Endothelial cell of umbilical vein (primary cell): ENCODE measurements around the gene PPP2R2D. TPM values are rescaled to one million over a fixed set of nuclear protein-coding genes. Genes with fewer than 3 reads are reported as not detected.

Source experiments
- BruUV-seq: library from RNA; stranded (reverse); fragments of 400-500 nt; replicated peaks from 2 replicates; lab custom pipeline; 2021; lab: Mats Ljungman, UMichigan
- CTCF ChIA-PET: fragments of 300-600, 350-600 bp; sonication (Branson Sonifier 250); formaldehyde crosslinking; loops from one replicate; lab custom pipeline; 2021; ENCODE audit warnings: antibody characterized with exemption, inconsistent platforms; lab: Charles Lee
- POLR2A ChIA-PET: fragments of 300-600, 350-600 bp; sonication (Branson Sonifier 250); formaldehyde crosslinking; loops from one replicate; lab custom pipeline; 2021; ENCODE audit warnings: antibody characterized with exemption, inconsistent platforms; lab: Charles Lee
- DNase-seq: peaks from one replicate; pipeline ENCODE4 v3.0.0-alpha.2; 2011; ENCODE audit warnings: low read depth, low spot score
- FAIRE-seq: peaks from 2 replicates; lab custom pipeline; 2011; peaks lifted over from hg19 to GRCh38; lab: Jason Lieb, UNC
- H2AFZ ChIP-seq: 2 replicates; pipeline ENCODE4 v1.6.0; 2012; ENCODE audit warnings: low read depth, low read length, control low read depth, inconsistent platforms
- H3K27ac ChIP-seq: 2 replicates; pipeline ENCODE4 v1.5.1; 2011; ENCODE audit warnings: low read depth, mild to moderate bottlenecking, control low read depth, low read length, moderate library complexity; ENCODE audit not compliant: insufficient read depth
- H3K27me3 ChIP-seq, 2 experiments: 2 replicates each; pipeline versions ENCODE4 v1.6.0 to v1.6.1; 2011; ENCODE audit warnings: low read length in 2 of 2, mixed read lengths in 1 of 2; ENCODE audit not compliant: control insufficient read depth in 2 of 2, insufficient read depth in 2 of 2
- H3K36me3 ChIP-seq, 2 experiments: 2 replicates in 1 of 2; 3 replicates in 1 of 2; pipeline ENCODE4 v1.5.1; 2011; ENCODE audit warnings: low read length in 2 of 2, mild to moderate bottlenecking in 1 of 2, moderate library complexity in 1 of 2; ENCODE audit not compliant: control insufficient read depth in 2 of 2, insufficient read depth in 2 of 2; ENCODE audit errors: extremely low read depth in 1 of 2
- H3K4me1 ChIP-seq: 3 replicates; pipeline ENCODE4 v1.5.1; 2011; ENCODE audit warnings: mild to moderate bottlenecking, low read length; ENCODE audit not compliant: control insufficient read depth, insufficient read depth; ENCODE audit errors: extremely low read depth
- H3K4me2 ChIP-seq: 2 replicates; pipeline ENCODE4 v1.6.1; 2011; ENCODE audit warnings: low read length, control low read depth, mixed read lengths; ENCODE audit not compliant: insufficient read depth
- H3K4me3 ChIP-seq, 3 experiments: fragments of 200-600 bp in 1 of 3; sonication (generic), shearing (Covaris generic) in 1 of 3; replicated peaks in 1 of 3; 2 replicates each; pipeline ENCODE4 v1.5.1; 2011 to 2016; ENCODE audit warnings: control low read depth in 3 of 3, low read length in 3 of 3, mild to moderate bottlenecking in 2 of 3, inconsistent platforms in 1 of 3, low read depth in 1 of 3, moderate library complexity in 1 of 3; ENCODE audit not compliant: insufficient read depth in 1 of 3
- H3K79me2 ChIP-seq: 2 replicates; pipeline ENCODE4 v1.6.0; 2012; ENCODE audit warnings: low read length, inconsistent platforms; ENCODE audit not compliant: control insufficient read depth, insufficient read depth
- H3K9ac ChIP-seq: replicated peaks from 2 replicates; pipeline ENCODE3; 2011; ENCODE audit warnings: low read length, control low read depth; ENCODE audit not compliant: insufficient read depth; ENCODE audit errors: extremely low read depth
- H3K9me1 ChIP-seq: replicated peaks from 3 replicates; pipeline ENCODE4 v1.6.0; 2011; ENCODE audit warnings: mild to moderate bottlenecking, low read length; ENCODE audit not compliant: control insufficient read depth, insufficient read depth; ENCODE audit errors: extremely low read depth
- H3K9me3 ChIP-seq: replicated peaks from 2 replicates; pipeline ENCODE4 v1.5.1; 2012; ENCODE audit warnings: low read length, inconsistent platforms; ENCODE audit not compliant: control insufficient read depth, insufficient read depth
- H4K20me1 ChIP-seq: replicated peaks from 2 replicates; pipeline ENCODE3; 2011; ENCODE audit warnings: mild to moderate bottlenecking, low read length; ENCODE audit not compliant: control insufficient read depth, insufficient read depth; ENCODE audit errors: extremely low read depth
- EZH2 ChIP-seq: IDR thresholded peaks from 2 replicates; pipeline ENCODE4 v1.6.1; 2012; ENCODE audit warnings: borderline replicate concordance, low read depth, mild to moderate bottlenecking, moderate library complexity, low read length, inconsistent platforms; ENCODE audit not compliant: severe bottlenecking
- FOS ChIP-seq: IDR thresholded peaks from 2 replicates; pipeline ENCODE4 v1.6.1; 2011; ENCODE audit warnings: mild to moderate bottlenecking, low read length, moderate library complexity, borderline replicate concordance; ENCODE audit not compliant: insufficient read depth
- GATA2 ChIP-seq: IDR thresholded peaks from 2 replicates; pipeline ENCODE4 v1.7.0; 2011; ENCODE audit warnings: low read depth, mild to moderate bottlenecking, moderate library complexity, mixed read lengths, low read length; ENCODE audit not compliant: insufficient read length, insufficient read depth
- JUN ChIP-seq: IDR thresholded peaks from 2 replicates; pipeline ENCODE4 v1.6.1; 2011; ENCODE audit warnings: borderline replicate concordance, low read depth; ENCODE audit not compliant: insufficient read length, insufficient read depth
- MYC ChIP-seq: IDR thresholded peaks from one replicate; pipeline ENCODE4 v1.6.1; 2011; ENCODE audit warnings: mild to moderate bottlenecking, low read depth, low read length
- POLR2A ChIP-seq: IDR thresholded peaks from 2 replicates; pipeline ENCODE4 v1.6.1; 2012; ENCODE audit warnings: low read depth, mild to moderate bottlenecking, control low read depth, low read length
- POLR2AphosphoS5 ChIP-seq: IDR thresholded peaks from 2 replicates; pipeline ENCODE4 v1.6.1; 2012; ENCODE audit warnings: low read depth, mild to moderate bottlenecking, control low read depth, low read length, moderate library complexity; ENCODE audit not compliant: insufficient read depth
- dilution Hi-C: fragments of 300-500 bp; cut with MboI; formaldehyde crosslinking; loops from one replicate; pipeline ENCODE4 v1.15.0; 2019; ENCODE audit warnings: low sequenced_read_pairs; ENCODE audit not compliant: extremely low pct_ligation_motif_present
- intact Hi-C: fragments of 100-400 bp; cut with micrococcal nuclease; formaldehyde crosslinking; loops from one replicate; pipeline ENCODE4 v1.10.0; 2022
- polyA plus RNA-seq, 4 experiments: library from polyadenylated mRNA; depleted of rRNA in 3 of 4; stranded (reverse) in 3 of 4; unstranded in 1 of 4; fragments of >200 nt; gene quantifications; 2 replicates each; pipeline versions ENCODE4 v1.2.1 to v1.2.3, GENCODE V29; 2011 to 2012; ENCODE audit warnings: missing spikeins in 1 of 4
- total RNA-seq: library from RNA; stranded (reverse); gene quantifications from 2 replicates; pipeline ENCODE4 v1.2.3, GENCODE V29; 2021
- TF ChIP-seq, protein P1 (sequence below), 2 donors: IDR thresholded peaks; 1 replicate in 1 of 2; 2 replicates in 1 of 2; pipeline ENCODE4 v1.5.1; 2011; ENCODE audit warnings: low read length in 2 of 2, mild to moderate bottlenecking in 2 of 2, moderate library complexity in 2 of 2, control low read depth in 1 of 2, inconsistent platforms in 1 of 2, low read depth in 1 of 2; ENCODE audit not compliant: insufficient read depth in 1 of 2; ENCODE audit errors: extremely low read depth in 1 of 2
- TF ChIP-seq, protein P2 (sequence below): IDR thresholded peaks from 2 replicates; pipeline ENCODE4 v1.6.1; 2011; ENCODE audit not compliant: insufficient read depth, insufficient read length

PPP2R2D gene
- total and polyA plus RNA-seq, 2 donors (not counting 3 experiments of a cell fraction or from before 2014, with no cell fraction given) = 29.9 to 36.3 TPM

DNA sequence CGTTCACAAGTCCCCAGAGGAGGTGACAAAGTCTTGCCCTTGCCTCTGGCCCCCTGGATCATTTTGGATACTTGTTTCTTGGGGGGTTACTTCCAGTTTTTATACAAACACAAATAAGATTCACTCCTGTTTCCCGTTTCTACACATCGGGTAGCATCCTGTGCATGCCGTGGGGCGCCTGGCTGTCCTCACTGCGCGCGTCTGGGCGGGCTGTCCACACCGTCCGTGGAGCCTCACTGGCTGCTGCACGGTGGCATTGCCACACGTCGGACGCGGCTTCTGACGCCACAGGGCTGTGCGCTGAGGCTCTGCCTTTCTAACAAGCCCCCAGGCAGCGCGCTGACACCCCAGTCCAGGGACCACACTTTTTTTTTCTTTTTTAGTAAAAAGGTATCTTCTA lies 62.5 kb downstream of the PPP2R2D start:
- CTCF ChIA-PET = no interaction called here
- Histone ChIP-seq H3K4me1 (no peaks in the 10 kb centered on the region), H3K27ac (no peak overlapping the region), H3K36me3 (peaks cover 3 to 20% of the 10 kb centered on the region in 2 experiments), H3K27me3 (no peaks in the 10 kb centered on the region), H3K4me3 (no peak overlapping the region), H4K20me1 (no peaks in the 10 kb centered on the region), H3K4me2 (no peak overlapping the region), H3K9ac (no peak overlapping the region), H3K9me1 (no peaks in the 10 kb centered on the region), H2AFZ (no peak overlapping the region), H3K9me3 (no peaks in the 10 kb centered on the region), H3K79me2 (no peaks in the 10 kb centered on the region)
- FAIRE-seq = no peak
- dilution Hi-C loops = no loop called here
- POLR2A ChIA-PET = no interaction called here
- BruUV-seq = no TSS peak
- intact Hi-C loops = no loop called here
- DNase-seq = no peak
- TF ChIP-seq, protein P1, sequence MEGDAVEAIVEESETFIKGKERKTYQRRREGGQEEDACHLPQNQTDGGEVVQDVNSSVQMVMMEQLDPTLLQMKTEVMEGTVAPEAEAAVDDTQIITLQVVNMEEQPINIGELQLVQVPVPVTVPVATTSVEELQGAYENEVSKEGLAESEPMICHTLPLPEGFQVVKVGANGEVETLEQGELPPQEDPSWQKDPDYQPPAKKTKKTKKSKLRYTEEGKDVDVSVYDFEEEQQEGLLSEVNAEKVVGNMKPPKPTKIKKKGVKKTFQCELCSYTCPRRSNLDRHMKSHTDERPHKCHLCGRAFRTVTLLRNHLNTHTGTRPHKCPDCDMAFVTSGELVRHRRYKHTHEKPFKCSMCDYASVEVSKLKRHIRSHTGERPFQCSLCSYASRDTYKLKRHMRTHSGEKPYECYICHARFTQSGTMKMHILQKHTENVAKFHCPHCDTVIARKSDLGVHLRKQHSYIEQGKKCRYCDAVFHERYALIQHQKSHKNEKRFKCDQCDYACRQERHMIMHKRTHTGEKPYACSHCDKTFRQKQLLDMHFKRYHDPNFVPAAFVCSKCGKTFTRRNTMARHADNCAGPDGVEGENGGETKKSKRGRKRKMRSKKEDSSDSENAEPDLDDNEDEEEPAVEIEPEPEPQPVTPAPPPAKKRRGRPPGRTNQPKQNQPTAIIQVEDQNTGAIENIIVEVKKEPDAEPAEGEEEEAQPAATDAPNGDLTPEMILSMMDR (IDR thresholded peaks at IDR 0.05; ENCODE audit: extremely low read depth in 1 of 2, insufficient read depth in 1 of 2, low read depth in 1 of 2, low read length in 2 of 2) = no peak
- TF ChIP-seq FOS = no peak
- TF ChIP-seq, protein P2, sequence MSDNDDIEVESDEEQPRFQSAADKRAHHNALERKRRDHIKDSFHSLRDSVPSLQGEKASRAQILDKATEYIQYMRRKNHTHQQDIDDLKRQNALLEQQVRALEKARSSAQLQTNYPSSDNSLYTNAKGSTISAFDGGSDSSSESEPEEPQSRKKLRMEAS = no peak
- no peak for TF ChIP-seq GATA2
- no peak for TF ChIP-seq POLR2A
- no peak for TF ChIP-seq JUN
- no peak for TF ChIP-seq MYC
- TF ChIP-seq EZH2 = no peak
- no peak for TF ChIP-seq POLR2AphosphoS5
